Skeletal muscle satellite cell (primary cell): ENCODE measurements around the gene OR51V1.
"Not testable (repeated sequence)": the region's sequence is repeated elsewhere in the genome, so short reads cannot be mapped to it uniquely, and the experiment has no call there.

ENCODE experiments used
- H3K27me3 ChIP-seq: 2 replicates; pipeline ENCODE4 v1.7.0; 2013; ENCODE audit warnings: low read length; ENCODE audit not compliant: control insufficient read depth, insufficient read depth
- H3K36me3 ChIP-seq: 2 replicates; pipeline ENCODE4 v1.7.0; 2013; ENCODE audit warnings: mild to moderate bottlenecking, control low read depth, low read length; ENCODE audit not compliant: insufficient read depth
- H3K4me1 ChIP-seq: 2 replicates; pipeline ENCODE4 v1.7.0; 2013; ENCODE audit warnings: low read length; ENCODE audit not compliant: control insufficient read depth, insufficient read depth
- H3K4me2 ChIP-seq: 2 replicates; pipeline ENCODE4 v1.7.0; 2013; ENCODE audit warnings: mild to moderate bottlenecking, low read length
- H3K4me3 ChIP-seq: 2 replicates; pipeline ENCODE4 v1.7.0; 2013; ENCODE audit warnings: low read length
- H3K9ac ChIP-seq: 2 replicates; pipeline ENCODE4 v1.7.0; 2013; ENCODE audit warnings: mild to moderate bottlenecking, low read depth, low read length, moderate library complexity
- H3K9me3 ChIP-seq: replicated peaks from 2 replicates; pipeline ENCODE4 v1.7.0; 2013; ENCODE audit warnings: mild to moderate bottlenecking, control low read depth, low read length

Gene OR51V1

DNA sequence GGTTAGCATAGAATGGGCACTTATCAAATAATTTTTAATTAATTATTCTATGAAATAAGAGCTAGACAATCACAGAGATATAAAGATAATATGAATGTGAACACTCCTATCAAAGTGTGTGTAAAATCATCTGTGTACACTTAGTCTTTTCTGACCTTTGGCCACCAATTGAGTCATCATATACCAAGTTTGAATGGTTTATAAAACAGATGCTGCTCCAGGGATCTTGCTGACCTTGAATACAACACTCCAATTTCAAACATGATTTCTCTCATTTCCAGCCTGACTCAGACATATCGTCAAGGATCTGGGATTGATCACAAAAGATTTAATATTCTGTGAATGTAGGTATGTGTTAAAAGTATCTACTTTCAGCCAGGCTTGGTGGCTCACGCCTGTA lies 2.9 kb upstream of the OR51V1 start:
- H3K27me3 ChIP-seq: peaks cover 5% of the 10 kb centered on the region
- no peaks in the 10 kb centered on the region for H3K9me3 ChIP-seq
- H3K4me1 ChIP-seq: no peaks in the 10 kb centered on the region
- H3K9ac ChIP-seq: no peak overlapping the region
- H3K36me3 ChIP-seq: no peaks in the 10 kb centered on the region
- no peak overlapping the region for H3K4me3 ChIP-seq
- H3K4me2 ChIP-seq: no peak overlapping the region

DNA sequence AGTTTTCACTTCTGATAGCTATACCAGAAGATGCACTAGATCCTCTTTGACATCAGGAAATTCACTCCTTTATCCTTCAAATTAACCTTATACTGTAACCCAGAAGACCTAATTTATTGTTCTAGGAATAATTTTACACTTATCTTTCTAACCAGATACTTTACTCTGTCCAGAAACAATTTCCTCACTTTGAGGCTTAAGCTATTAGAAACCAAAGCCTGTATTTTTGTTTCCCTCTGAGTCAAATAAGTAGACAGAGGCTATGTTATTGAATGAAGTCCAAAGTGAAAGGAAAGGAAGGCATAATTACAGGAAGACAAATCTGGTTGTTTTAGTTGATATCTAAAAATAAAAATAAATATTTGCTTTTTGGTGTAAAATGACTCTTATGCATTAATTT lies 2.2 kb downstream of the OR51V1 start:
- Histone ChIP-seq H3K9ac (no peak overlapping the region), H3K9me3 (no peaks in the 10 kb centered on the region), H3K4me1 (no peaks in the 10 kb centered on the region), H3K27me3 (peaks cover 5% of the 10 kb centered on the region), H3K4me3 (no peak overlapping the region), H3K4me2 (no peak overlapping the region), H3K36me3 (no peaks in the 10 kb centered on the region)

DNA sequence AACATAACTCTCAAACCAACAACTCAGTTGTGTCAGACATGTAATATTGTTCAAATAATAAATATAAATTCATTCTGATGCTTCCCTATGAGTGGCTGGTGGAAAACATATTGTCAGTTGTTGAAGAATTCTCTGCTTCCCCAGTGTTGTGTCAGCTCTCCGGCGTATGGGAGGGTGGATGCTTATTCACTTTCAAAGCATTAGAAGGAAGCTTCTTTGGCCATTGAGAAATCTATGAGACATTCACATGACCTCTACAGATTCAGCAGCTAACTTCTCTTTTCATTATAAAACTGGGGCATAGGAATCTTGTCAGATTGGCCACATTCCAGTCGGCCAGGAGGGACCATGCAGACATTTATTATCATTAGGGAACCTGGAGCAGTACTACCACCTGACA lies 2.9 kb downstream of the OR51V1 start:
- no peak overlapping the region for H3K4me2 ChIP-seq
- no peaks in the 10 kb centered on the region for H3K36me3 ChIP-seq
- H3K9me3 ChIP-seq: no peaks in the 10 kb centered on the region
- H3K9ac ChIP-seq: no peak overlapping the region
- no peak overlapping the region for H3K4me3 ChIP-seq
- peaks cover 5% of the 10 kb centered on the region for H3K27me3 ChIP-seq
- no peaks in the 10 kb centered on the region for H3K4me1 ChIP-seq

DNA sequence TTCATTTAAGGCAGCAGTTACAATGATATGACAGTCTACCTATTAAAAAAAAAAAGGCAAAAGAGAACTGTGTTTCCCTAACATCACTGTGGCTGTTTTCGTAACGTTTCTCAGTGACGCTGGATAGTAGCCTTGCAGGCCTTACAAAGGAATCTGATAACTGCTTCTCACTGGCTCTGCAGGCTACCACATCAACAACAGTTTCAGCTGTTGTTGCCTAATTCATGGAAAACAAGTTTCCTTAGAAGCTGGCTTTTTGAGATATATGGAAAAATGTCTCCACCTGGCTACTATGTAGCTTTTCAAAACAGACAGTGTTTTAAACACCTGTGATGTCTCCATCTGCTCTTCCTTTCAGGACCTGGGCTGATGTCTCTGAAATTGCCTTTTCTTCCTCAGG lies 3.8 kb downstream of the OR51V1 start:
- no peaks in the 10 kb centered on the region for H3K36me3 ChIP-seq
- no peaks in the 10 kb centered on the region for H3K9me3 ChIP-seq
- no peak overlapping the region for H3K4me2 ChIP-seq
- H3K9ac ChIP-seq: no peak overlapping the region
- H3K27me3 ChIP-seq: peaks cover 4% of the 10 kb centered on the region
- no peaks in the 10 kb centered on the region for H3K4me1 ChIP-seq
- no peak overlapping the region for H3K4me3 ChIP-seq

DNA sequence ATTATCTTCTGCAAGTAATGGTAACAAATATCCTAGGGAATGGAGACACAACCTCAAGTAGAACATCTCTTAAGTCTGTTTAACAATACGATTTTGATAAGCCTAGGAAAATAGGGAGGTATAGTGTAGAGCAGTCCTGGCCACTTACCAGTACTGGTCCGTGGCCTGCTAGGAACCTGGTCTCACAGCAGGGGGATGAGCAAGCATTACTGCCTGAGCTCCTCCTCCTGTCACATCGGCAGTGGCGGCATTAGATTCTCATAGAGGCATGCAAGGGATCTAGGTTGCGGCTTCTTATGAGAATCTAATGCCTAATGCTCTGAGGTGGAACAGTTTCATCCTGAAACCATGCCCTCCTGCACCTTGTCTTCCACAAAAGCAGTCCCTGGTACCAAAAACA lies 4.4 kb downstream of the OR51V1 start:
- Histone ChIP-seq H3K9ac (no peak overlapping the region), H3K36me3 (no peaks in the 10 kb centered on the region), H3K9me3 (no peaks in the 10 kb centered on the region), H3K27me3 (no peaks in the 10 kb centered on the region), H3K4me3 (no peak overlapping the region), H3K4me2 (no peak overlapping the region), H3K4me1 (no peaks in the 10 kb centered on the region)

DNA sequence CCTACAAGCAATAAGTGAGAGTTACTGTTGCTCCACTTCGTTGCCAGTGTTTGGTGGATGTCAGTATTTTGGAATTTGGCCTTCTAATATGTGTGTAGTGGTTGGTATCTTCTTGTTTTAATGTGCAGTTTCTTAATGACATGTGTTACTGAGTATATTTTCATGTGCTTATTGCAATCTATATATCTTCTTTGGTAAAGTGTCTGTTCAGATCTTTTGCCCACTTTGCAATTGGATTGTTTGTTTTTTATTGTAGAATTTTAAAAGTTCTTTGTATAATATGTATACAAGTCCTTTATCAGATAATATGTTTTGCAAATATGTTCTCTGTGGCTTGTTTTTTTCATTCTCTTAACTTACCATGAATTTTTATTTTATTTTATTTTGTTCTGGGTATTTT lies 7.7 kb downstream of the OR51V1 start:
- no peak overlapping the region for H3K4me2 ChIP-seq
- H3K4me3 ChIP-seq: no peak overlapping the region
- no peaks in the 10 kb centered on the region for H3K4me1 ChIP-seq
- H3K27me3 ChIP-seq: no peaks in the 10 kb centered on the region
- no peaks in the 10 kb centered on the region for H3K9me3 ChIP-seq
- no peak overlapping the region for H3K9ac ChIP-seq
- H3K36me3 ChIP-seq: no peaks in the 10 kb centered on the region

DNA sequence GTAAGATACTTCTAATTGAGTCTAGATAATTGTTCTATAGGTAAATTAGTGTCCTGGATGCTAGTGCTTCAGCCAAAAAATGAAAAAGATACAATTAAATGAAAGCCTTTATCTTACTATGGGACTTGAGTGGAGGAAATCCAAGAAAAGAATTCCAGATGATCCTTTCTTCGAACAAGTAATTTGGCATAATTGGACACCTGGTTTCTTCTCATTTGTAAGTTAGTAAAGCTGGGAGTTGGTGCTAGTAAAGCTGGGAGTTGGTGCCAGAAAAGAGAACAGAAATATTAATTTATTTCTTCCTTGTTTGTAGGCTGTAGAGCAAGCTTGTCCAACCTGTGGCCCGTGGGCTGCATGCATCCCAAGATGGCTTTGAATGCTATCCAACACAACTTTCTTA lies 12.3 kb downstream of the OR51V1 start:
- H3K9me3 ChIP-seq: no peaks in the 10 kb centered on the region
- H3K4me2 ChIP-seq: no peak overlapping the region
- H3K4me3 ChIP-seq: no peak overlapping the region
- H3K4me1 ChIP-seq: no peaks in the 10 kb centered on the region
- H3K36me3 ChIP-seq: no peaks in the 10 kb centered on the region
- no peak overlapping the region for H3K9ac ChIP-seq
- no peaks in the 10 kb centered on the region for H3K27me3 ChIP-seq

DNA sequence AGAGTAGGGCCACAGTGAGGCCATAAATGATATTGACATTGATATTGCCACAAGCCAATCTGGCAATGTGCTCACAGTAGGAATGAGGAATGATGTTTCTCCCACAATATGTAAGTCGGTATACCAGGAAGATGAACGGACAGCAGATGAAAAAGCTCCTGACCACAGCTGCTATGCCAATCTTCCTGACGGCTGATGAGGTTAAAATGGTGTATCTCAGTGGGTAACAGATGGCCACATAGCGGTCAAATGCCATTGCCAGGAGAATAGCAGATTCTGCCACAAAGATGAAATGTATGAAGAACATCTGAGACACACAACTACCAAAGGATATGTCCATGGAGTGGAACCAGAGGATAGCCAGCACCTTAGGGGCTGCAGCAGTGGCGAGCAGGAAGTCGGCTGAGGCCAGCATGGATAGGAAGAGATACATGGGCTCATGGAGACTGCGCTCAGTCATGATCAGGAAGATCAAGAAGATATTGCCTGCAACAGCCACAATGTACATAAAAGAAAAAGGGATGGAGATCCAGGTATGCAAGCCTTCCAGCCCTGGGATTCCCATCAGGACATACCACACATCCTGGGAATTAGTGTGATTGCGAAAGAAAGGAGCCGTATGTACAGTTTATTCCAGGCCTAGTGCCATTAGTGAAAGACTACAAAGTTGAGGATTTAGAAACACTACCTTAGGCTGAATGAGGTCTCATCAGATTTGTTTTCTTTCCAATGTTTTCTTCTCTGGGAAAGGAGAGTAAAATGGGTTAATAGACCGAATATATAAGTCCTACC lies 22.2 kb downstream of the OR51V1 start:
- Histone ChIP-seq H3K36me3 (no peaks in the 10 kb centered on the region), H3K27me3 (no peaks in the 10 kb centered on the region), H3K4me2 (no peak overlapping the region), H3K9me3 (no peaks in the 10 kb centered on the region), H3K4me1 (no peaks in the 10 kb centered on the region), H3K9ac (no peak overlapping the region), H3K4me3 (no peak overlapping the region)

DNA sequence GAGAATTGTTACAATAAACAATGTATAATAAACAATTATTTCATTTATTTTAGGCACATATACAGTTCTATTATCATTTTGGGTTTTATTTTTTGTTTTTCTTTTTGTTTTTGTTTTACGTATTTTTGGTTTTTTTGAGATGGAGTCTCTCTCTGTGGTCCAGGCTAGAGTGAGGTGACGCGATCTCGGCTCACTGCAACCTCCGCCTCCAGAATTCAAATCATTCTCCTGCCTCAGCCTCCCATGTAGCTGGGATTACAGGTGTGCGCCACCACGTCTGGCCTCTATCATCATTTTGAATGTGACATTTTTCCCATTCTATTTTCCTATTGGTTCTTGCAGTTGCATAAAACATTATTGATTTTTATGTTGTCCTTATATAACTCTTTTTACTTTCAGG lies 25.5 kb downstream of the OR51V1 start:
- H3K4me3 ChIP-seq: no peak overlapping the region
- no peaks in the 10 kb centered on the region for H3K36me3 ChIP-seq
- H3K4me2 ChIP-seq: no peak overlapping the region
- H3K9me3 ChIP-seq: no peaks in the 10 kb centered on the region
- no peaks in the 10 kb centered on the region for H3K27me3 ChIP-seq
- H3K9ac ChIP-seq: no peak overlapping the region
- no peaks in the 10 kb centered on the region for H3K4me1 ChIP-seq

DNA sequence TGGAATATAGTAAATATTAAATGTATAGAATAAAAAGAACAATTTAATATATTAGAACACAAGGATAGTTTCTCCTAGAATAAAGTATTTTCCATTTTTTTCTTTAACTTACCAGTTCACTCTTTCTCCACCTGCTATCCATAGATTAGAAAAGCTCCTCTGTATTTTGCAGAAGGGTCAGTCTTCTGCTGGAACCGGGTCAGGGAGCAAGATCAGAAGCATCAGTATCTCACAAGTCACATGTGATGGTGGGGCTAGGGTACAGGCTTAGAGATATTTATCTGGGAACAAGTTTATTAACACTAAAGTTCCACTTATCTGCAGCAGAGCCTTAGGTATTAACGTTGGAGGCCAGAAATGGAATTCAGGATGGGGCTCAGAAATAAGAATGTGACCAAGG lies 28.6 kb downstream of the OR51V1 start:
- Histone ChIP-seq H3K4me3 (no peak overlapping the region), H3K36me3 (no peaks in the 10 kb centered on the region), H3K4me2 (no peak overlapping the region), H3K4me1 (no peaks in the 10 kb centered on the region), H3K9ac (no peak overlapping the region), H3K9me3 (no peaks in the 10 kb centered on the region), H3K27me3 (no peaks in the 10 kb centered on the region)

DNA sequence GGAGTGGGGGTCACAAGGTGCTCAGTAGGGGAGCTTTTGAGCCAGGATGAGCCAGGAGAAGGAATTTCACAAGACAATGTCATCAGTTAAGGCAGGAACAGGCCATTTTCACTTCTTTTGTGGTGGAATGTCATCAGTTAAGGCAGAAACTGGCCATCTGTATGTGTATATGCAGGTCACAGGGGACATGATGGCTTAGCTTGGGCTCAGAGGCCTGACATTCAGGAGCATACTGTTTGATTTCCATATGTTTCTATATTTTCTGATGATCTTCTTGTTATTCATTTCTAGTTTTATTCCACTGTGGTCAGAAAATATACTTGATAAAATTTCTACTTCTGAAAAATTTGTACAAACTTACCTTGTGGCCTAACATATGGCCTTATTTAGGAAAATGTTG lies 34.6 kb downstream of the OR51V1 start:
- not testable (repeated sequence) for H3K36me3 ChIP-seq, H3K27me3 ChIP-seq, H3K4me1 ChIP-seq, H3K4me2 ChIP-seq, H3K9me3 ChIP-seq, H3K9ac ChIP-seq, H3K4me3 ChIP-seq

DNA sequence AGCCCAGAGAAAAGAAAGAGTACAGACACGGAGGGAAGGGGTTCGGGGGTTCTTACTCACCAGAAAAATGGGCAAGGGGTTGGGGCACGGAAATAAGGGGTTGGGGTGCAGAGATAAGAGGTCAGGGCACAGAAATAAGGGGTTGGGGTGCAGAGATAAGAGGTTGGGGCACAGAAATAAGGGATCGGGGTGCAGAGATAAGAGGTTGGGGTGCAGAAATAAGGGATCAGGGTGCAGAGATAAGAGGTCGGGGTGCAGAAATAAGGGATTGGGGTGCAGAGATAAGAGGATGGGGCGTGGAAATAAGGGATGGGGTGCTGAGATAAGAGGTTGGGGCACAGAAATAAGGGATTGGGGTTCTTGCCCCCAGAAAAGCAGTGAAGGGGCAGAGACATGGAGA lies 35.7 kb downstream of the OR51V1 start:
- H3K9ac ChIP-seq, H3K36me3 ChIP-seq, H3K9me3 ChIP-seq, H3K4me2 ChIP-seq, H3K4me1 ChIP-seq, H3K27me3 ChIP-seq, H3K4me3 ChIP-seq: not testable (repeated sequence)
